HTERT RPE-1 (cell line): ENCODE data around the gene CWF19L2.
"Not testable (repeated sequence)": the region's sequence is repeated elsewhere in the genome, so short reads cannot be mapped to it uniquely, and the experiment has no call there.

Source experiments
- in situ Hi-C: fragments of 300-500 bp; cut with MboI; formaldehyde crosslinking; loops from 4 replicates; pipeline ENCODE4 v1.14.3; 2020; ENCODE audit warnings: low sequenced_read_pairs

CWF19L2 gene

DNA sequence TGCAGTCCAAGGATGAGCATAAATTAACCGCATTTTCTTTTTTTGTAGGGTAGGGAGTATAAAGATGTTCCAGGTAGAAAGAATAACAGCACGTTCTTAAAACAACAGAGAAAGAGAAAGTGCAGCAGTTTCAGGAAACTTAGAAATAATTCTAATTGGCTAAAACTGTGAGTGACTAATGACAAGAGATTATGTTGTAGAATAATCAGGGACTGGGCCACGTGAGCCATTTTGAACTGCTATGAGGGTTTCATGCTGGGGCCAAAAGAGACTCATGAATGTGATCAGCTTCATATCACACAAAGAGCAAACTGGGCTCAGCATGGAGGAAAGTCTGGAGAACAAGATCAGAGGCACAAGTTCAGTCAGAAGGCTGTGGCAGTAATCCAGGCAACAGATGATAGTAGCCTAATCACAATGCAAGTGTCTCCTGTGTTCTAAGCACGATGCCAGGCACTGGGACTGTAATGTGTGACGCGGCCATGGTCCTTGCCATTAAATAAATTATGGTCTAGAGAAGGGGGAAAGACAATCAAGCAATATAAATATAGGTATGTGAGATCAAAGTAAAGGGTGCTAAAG lies 17.9 kb downstream of the CWF19L2 start:
- in situ Hi-C loops: no loop called here

DNA sequence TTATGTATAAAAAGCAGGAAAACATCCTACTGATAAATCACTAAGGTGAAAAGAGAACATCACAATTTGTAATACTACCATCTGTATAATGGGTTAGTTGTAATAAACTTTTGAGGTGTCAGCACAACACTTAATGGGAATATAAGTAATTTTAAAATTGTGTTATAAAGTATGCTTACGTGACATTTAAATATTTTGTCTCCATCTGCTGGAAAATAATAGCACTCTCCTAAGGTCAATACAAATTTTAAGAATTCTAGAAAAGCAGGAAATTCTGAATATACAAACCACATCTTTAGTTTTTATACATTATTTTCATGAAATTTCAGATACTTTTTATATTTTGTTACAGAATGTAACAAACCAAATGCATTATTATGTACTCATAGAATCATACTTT lies 19.5 kb downstream of the CWF19L2 start:
- in situ Hi-C loops: no loop called here

DNA sequence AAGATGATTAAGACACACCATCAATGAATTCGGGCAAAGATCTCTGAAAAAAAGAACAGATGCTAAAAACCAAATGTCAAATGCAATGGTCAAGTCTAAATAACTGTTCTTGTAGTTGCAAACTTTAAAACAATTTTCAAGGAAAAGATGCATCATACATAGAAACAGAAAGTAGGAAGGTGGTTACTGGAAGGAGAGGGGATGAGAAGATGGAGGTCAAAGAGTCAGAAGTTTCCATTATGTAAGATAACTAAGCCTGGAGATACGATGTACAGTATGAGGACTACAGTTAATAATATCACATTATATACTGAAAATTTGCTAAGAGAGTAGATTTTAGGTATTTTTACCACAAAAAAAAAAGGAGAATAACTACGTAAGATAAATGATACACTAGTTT lies 27.1 kb downstream of the CWF19L2 start:
- in situ Hi-C loops: no loop called here

DNA sequence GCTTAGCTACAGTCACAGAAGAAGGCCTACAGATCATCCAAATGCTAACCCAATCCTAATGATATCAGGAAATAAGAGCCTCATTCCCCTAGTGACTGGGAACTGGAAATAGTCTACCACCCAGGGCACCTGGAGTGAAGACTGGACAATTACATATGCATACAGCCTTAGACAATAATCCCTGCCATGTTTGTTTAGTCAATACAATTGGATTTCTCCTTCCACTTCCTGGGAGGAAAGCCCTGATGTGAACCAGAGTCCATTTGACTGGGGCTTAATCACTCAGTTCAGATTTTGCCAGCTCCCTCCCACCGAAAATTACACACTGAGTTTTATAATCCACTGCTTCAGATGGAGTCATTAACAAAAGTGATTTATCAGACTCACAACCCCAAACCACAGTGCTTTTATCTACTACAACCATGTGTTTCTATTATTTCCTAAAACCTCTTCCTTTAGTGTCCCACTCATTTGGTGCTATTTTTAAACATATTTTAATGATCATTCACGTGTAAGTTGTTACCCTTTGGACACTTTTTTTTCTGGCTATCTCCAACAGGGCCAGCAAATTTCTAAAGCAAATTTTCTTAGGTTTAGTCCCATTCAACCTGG lies 29.9 kb downstream of the CWF19L2 start:
- in situ Hi-C loops: no loop called here

DNA sequence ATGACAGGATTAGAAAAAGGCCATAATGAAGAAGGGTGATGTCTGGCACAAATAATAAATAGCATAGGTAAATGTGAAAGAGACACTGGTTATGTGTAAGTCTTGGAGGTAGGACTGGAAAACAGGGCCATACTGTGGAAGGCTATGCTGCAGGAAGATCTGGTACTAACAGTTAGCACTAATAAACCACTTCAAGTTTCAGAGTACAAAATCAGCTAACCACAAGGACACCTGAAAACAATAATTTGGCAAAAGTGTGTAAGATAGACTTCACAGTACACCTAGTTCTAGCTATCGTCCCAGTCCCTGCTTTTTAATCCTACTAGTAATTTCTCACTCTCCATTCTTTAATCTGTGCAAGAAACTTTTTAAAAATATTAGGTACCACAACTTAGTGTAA lies 44.3 kb downstream of the CWF19L2 start:
- in situ Hi-C loops: no loop called here

DNA sequence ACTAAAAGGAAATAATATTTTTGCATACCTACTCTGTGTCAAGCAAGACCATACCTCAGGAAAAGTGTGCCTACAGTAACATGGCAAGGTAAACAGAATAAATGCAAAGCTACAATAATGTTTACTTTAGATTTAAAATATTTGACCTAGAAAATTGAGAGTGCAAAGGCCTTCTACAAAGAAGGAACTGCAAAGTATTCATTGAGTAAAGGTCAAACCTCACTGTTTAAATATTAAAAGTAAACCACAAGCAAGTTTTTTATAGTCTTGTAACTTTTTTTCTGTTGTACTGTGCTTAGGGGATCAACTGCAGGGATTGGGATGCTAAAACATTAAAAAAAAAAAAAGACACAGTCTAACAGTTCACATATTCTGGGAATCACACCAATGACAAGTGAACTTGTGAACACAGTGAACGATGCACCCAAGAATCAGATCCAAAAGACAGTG lies 48.8 kb downstream of the CWF19L2 start:
- in situ Hi-C loops: no loop called here

DNA sequence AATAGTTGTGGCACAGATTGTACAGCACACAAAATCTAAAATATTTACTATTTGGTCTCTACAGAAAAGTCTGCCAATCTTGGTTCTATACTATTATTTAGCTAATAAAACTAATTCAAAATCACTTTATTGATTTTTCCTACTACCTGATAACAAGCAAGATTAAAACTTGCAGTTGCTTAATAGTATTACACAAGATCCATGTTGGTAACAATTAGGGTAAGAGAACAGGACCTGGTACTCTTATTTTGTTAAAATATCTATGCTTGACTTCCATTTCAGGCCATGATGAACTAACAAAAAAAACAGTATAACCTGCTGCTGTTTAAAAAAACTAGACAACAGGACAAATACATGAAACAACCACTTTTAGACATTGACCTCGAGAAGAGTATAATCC lies 52.4 kb downstream of the CWF19L2 start:
- in situ Hi-C loops: no loop called here

DNA sequence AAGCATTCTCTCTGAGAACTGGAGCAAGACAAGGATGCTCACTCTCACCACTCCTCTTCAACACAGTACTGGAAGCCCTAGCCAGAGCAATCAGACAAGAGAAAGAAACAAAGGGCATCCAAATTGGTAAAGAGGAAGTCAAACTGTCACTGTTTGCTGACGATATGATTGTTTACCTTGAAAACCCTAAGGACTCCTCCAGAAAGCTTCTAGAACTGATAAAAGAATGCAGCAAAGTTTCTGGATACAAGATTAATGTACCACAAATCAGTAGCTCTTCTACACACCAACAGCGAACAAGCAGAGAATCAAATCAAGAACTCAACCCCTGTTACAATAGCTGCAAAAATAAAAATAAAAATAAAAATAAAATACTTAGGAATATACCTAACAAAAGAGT lies 56.5 kb downstream of the CWF19L2 start:
- in situ Hi-C loops: not testable (repeated sequence)

DNA sequence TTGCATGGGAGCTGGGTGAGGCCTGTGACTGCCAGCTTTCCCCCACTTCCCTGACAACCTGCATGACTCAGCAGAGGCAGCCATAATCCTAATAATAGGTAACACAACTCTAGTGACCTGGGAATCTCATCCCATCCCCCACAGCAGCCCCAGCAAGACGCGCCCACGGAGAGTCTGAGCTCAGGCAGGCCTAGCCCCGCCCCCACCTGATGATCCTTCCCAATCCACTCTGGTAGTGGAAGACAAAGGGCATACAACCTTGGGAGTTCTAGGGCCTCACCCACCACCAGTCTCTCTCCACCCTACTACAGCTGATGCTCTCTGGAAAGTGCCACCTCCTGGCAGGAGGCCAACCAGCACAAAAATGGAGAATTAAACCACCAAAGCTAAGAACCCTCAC lies 60.3 kb downstream of the CWF19L2 start:
- in situ Hi-C loops: no loop called here

DNA sequence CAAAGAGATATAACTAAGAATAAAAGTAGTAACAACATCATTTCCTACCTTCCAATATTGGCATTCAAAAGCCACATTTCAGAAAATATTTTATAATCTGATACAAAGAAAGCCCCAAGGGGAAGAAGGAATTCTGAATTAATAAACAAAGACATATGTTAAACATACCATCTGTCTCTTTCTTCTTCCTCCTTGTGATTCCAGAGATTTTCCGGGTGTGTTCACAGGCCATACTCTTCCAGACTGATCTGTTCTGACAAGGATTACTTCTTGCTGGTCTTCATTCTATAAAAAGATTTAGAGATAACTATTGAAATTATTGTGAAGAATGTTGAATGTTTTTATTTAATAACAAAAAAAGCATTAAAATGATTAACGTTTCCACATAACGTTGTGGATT lies 65.0 kb downstream of the CWF19L2 start:
- in situ Hi-C loops: no loop called here

DNA sequence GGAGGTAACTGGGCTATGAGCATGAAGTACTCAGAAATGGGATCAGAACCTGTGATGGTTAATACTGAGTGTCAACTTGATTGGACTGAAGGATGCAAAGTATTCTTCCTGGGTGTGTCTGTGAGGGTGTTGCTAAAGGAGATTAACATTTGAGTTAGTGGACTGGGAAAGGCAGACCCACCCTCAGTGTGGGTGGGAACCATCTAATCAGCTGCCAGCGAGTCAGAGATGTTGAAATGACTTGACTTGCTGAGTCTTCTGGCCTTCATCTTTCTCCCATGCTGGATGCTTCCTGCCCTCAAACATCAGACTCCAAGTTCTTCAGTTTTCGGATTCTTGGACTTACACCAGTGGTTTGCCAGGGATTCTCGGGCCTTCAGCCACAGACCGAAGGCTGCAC lies 66.9 kb downstream of the CWF19L2 start:
- in situ Hi-C loops: not testable (repeated sequence)

DNA sequence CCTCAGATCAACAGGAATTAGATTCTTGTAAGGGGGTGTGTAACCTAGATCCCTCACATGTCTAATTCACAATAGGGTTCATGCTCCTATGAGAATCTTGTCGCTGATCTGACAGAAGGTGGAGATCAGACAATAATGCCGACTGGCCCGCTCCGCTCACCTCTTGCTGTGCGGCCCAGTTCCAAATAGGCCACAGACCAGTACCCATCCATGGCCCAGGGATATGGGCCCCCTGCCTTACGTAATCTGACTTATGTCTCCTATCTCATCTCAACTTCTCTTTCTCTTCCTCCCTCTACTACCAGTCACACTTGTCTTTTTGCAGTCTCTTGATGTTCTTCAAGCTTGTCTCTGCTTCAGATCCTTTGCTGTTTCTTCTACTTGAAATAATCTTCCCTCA lies 70.0 kb downstream of the CWF19L2 start:
- in situ Hi-C loops: no loop called here

DNA sequence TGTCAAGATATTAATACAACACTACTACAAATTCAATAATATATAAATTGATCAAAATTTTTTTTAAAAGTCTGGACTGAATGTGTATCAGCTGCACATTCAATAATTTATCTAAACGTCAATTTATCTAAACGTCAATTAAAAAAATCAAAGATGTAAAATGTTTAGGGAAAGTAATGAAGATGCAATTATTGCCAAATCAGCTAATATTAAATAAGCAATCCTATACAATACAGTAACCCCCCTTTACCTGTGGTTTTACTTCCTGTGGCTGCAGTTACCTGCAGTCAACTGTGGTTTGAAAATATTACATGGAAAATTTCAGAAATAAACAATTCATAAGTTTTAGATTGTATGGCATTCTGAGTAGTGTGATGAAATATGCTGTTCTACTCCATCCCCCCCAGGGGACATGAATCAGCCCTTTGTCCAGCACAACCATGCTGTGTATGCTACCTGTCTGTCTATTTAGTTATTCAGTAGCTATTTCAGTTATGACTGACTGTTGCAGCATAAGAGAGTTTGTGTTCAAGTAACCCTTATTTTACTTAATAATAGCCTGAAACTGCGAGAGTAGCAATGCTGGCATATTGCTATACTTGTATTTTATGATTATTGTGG lies 72.2 kb downstream of the CWF19L2 start:
- in situ Hi-C loops: no loop called here

DNA sequence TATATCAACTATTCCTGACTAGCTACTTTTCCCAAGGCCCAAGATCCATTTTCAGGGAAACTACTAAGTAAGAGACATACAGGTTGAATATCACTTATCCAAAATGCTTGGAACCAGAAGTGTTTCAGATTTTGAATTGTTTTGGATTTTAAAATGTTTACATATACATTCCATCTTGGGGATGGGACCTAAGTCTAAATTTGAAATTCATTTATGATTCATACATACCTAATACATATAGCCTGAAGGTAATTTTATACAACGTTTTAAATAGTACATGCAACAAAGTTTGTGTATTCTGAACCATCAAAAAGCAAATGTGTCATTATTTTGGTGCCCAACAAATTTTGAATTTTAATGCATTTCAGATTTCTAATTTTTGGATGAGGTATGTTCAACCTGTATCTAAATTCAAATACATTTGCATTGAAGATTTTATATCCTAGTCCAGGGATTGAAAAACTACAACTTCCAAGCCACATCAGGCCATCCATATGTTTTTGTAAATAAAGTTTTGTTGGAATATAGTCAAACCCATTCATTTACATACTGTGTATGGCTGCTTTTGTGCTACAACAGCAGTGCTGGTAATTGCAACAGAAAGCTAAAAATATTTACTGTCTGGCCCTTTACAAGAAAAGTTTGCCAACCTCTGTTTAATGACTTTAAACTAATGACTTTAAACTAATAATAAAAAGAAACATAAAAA lies 73.3 kb downstream of the CWF19L2 start:
- in situ Hi-C loops: no loop called here

DNA sequence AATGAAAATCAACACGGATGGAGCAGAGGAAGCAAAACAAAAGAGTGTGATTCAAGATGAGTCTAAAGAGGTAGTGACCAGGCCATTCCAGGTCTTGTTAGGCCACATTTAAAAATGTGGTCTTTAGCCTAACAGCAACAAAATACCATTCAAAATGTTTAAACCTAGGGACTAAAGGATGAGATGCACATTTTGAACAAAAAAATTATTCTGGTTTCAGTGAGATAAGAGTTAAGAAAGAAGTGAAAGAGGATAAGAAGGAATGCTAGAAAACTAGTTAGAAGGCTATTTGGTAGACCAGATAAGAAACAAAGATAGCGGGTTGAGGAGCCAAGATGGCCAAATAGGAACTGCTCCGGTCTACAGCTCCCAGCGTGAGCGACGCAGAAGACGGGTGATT lies 85.2 kb downstream of the CWF19L2 start:
- in situ Hi-C loops: no loop called here

DNA sequence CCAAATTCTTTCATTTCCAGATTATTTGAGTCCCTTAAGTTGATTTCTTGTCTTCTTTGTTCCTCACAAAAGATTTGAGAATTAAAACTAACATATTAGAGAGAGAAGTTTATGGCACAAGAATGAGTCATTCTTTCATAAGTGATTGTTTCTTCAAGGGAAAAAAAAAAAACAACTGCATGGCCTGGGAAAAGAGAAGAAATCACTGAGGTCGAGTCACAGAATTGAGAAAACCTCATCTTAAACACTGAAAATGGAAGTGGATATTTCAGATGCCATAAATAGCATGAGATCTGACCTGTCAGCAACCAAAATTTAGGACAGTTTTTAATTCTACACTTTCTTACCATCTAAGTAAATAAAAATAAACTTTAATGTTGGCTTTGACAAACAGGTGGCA lies 87.2 kb downstream of the CWF19L2 start:
- in situ Hi-C loops: no loop called here

DNA sequence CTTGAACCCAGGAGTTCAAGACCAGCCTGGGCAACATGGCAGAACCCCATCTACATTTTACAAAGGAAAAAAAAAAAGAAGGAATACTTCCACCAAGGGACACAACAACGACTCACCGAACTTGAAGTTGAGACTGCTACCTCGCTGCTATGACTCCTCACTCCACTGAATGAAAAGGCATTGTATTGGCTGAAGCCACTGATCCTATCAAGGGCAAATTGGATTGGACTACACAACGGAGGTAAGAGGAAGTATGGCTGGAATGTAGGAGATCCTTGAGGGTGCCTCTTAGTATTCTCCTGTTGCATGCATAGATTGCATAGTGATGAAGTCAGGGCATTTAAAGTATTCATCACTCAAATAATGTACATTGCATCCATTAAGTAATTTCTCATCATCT lies 97.9 kb downstream of the CWF19L2 start:
- in situ Hi-C loops: no loop called here

DNA sequence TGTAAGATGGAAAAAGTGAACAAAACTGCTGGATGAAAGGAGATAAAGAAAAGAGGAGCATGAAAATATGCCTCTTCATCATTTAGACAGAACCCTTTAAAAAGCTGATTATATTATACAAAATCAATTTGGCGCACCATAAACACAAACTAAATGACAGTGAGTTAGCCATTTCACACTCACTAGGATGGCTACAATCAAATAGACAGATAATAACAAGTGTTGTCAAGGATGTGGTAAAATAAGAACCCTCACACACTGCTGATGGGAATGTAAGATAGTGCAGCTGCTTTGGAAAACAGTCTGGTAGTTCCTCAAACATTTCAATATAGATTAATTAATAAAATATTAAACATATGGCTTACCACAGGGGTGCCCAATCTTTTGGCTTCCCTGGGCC lies 99.7 kb downstream of the CWF19L2 start:
- in situ Hi-C loops: no loop called here

DNA sequence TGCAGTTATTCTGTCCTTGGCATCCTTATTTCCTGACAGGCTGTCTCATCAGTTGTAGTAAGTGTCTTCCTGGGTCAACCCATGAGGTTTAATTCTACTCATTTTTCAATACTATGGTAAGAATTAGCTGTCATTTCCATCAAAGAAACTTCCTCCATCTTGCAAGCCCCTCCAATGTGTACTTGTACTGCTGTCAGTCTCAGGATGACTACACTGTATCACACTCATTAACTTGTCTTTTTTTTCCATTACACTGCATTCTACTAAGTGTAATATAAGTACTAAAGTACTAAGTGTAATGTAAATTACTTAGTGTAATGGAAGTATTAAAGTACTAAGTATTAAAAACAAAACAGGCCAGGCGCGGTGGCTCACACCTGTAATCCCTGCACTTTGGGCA lies 102.8 kb downstream of the CWF19L2 start:
- in situ Hi-C loops: no loop called here

DNA sequence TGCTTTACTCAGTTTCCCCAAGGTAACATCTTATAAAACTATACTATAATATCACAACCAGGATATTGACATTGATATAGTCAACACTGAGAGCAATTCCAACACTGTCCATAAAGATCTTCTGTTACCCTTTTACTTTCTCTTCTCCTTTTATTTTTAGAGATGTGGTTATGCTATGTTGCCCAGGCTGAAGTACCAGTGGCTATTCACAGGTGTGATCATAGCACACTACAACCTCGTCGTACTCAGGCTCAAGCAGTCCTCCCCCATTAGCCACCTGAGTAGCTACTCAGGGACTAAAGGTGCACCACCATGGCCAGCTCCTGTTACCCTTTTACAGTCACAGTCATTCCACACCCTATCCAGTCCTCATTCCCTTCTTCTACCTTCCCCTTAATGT lies 119.7 kb downstream of the CWF19L2 start:
- in situ Hi-C loops: no loop called here

DNA sequence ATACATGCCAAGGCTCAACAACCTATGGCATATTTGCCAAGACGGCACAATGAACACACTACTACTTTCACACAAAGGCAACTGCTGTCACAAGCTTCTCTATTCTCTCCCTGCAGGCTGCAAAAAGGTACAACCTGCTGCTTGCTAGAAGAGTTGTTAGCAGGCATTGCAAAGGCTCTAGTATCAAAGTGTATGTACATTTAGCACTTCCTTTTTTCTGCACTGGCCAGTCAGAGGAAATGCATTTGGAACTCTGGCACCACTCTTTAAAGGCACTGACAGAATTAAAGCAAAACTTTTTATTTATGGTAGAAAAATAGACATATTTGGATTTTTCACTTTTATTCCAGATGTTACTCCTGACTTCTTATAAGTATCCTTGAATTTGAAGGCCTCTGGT lies 125.9 kb downstream of the CWF19L2 start:
- in situ Hi-C loops: no loop called here

DNA sequence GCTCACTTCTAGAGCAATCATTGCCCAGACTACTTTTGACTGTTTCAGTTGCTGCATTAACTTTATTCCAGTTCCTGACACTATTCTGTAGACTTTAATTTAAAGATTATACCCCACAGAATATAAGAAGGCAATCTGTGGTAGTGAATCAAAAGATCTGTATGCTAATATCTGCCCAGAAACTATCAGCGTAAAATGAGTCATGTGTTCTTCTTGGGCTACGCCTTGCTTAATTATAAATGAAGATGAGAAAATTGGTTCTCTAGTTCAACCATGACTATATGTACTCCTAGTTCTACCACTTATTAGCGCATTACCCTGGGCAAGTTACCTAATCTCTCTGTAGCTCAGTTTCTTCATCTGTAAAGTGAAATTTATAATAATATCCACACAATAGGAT lies 128.5 kb downstream of the CWF19L2 start:
- in situ Hi-C loops: no loop called here
